Measurements from ENCODE around the gene HLA-DOA.
A peak's percentile ranks its signal among the peaks of the same experiment; 100 is the strongest.

Gene HLA-DOA

GRCh38 chr6:32982702-32983492 is 26.5 kb downstream of the HLA-DOA start:
- H4K20me1 ChIP-seq (ENCODE audit: insufficient read depth, low read length): peaks cover 51% of the 10 kb centered on the region

GRCh38 chr6:32982084-32982701 is 27.2 kb downstream of the HLA-DOA start:
- no peaks in the 10 kb centered on the region for H3K27me3 ChIP-seq (ENCODE audit: low read depth, low read length)
- no peak overlapping the region for H2AFZ ChIP-seq (ENCODE audit: low read depth, low read length)
- TF ChIP-seq CTCF (IDR thresholded peaks at IDR 0.05; ENCODE audit: low read depth, low read length) (no peak), EZH2phosphoT487 (IDR thresholded peaks at IDR 0.05; ENCODE audit: low read depth) (no peak)
- no peaks in the 10 kb centered on the region for H3K4me1 ChIP-seq (ENCODE audit: low read length)
- no peaks in the 10 kb centered on the region for H3K9me3 ChIP-seq (ENCODE audit: insufficient read depth, low read length)
- peaks cover 58% of the 10 kb centered on the region for H4K20me1 ChIP-seq (ENCODE audit: insufficient read depth, low read length)
- H3K9ac ChIP-seq (ENCODE audit: low read length): no peak overlapping the region
- H3K79me2 ChIP-seq (ENCODE audit: low read length): peaks cover 28% of the 10 kb centered on the region
- peaks cover 56% of the 10 kb centered on the region for H3K36me3 ChIP-seq (replicated peaks; ENCODE audit: low read depth, low read length)
- H3K4me2 ChIP-seq (ENCODE audit: low read length): no peak overlapping the region
- H3K4me3 ChIP-seq (ENCODE audit: low read length): no peak overlapping the region
- H3K27ac ChIP-seq (ENCODE audit: low read length): 0 out of 2 replicates have a peak overlapping the region, but pooled peaks have one; percentile 17

More at GRCh38 chr6:32982702-32983492, 26.5 kb downstream of the HLA-DOA start:
- H3K4me3 ChIP-seq (ENCODE audit: low read length): no peak overlapping the region
- H3K4me1 ChIP-seq (ENCODE audit: low read length): no peaks in the 10 kb centered on the region
- 0 out of 2 replicates have a peak overlapping the region, but pooled peaks have one; percentile 17 for H3K27ac ChIP-seq (ENCODE audit: low read length)
- peaks cover 21% of the 10 kb centered on the region for H3K79me2 ChIP-seq (ENCODE audit: low read length)
- no peaks in the 10 kb centered on the region for H3K27me3 ChIP-seq (ENCODE audit: low read depth, low read length)
- peaks cover 49% of the 10 kb centered on the region for H3K36me3 ChIP-seq (replicated peaks; ENCODE audit: low read depth, low read length)
- H3K9ac ChIP-seq (ENCODE audit: low read length): no peak overlapping the region
- no peaks in the 10 kb centered on the region for H3K9me3 ChIP-seq (ENCODE audit: insufficient read depth, low read length)
- H3K4me2 ChIP-seq (ENCODE audit: low read length): no peak overlapping the region
- no peak overlapping the region for H2AFZ ChIP-seq (ENCODE audit: low read depth, low read length)
- TF ChIP-seq CTCF (IDR thresholded peaks at IDR 0.05; ENCODE audit: low read depth, low read length): no peak
- TF ChIP-seq EZH2phosphoT487 (IDR thresholded peaks at IDR 0.05; ENCODE audit: low read depth): no peak

- TF ChIP-seq CTCF (IDR thresholded peaks at IDR 0.05; ENCODE audit: low read depth, low read length) (no peak), EZH2phosphoT487 (IDR thresholded peaks at IDR 0.05; ENCODE audit: low read depth) (no peak)
- H3K9ac ChIP-seq (ENCODE audit: low read length): no peak overlapping the region
- no peak overlapping the region for H2AFZ ChIP-seq (ENCODE audit: low read depth, low read length)
- H3K4me1 ChIP-seq (ENCODE audit: low read length): no peaks in the 10 kb centered on the region
- H4K20me1 ChIP-seq (ENCODE audit: insufficient read depth, low read length): peaks cover 74% of the 10 kb centered on the region
- H3K4me2 ChIP-seq (ENCODE audit: low read length): no peak overlapping the region
- H3K4me3 ChIP-seq (ENCODE audit: low read length): no peak overlapping the region
- H3K9me3 ChIP-seq (ENCODE audit: insufficient read depth, low read length): no peaks in the 10 kb centered on the region
- no peak overlapping the region for H3K27ac ChIP-seq (ENCODE audit: low read length)
- H3K27me3 ChIP-seq (ENCODE audit: low read depth, low read length): no peaks in the 10 kb centered on the region
- H3K79me2 ChIP-seq (ENCODE audit: low read length): peaks cover 44% of the 10 kb centered on the region
- peaks cover 72% of the 10 kb centered on the region for H3K36me3 ChIP-seq (replicated peaks; ENCODE audit: low read depth, low read length)
Observed at GRCh38 chr6:32980488-32981038, 28.8 kb downstream of the HLA-DOA start.
